ENCODE data around the gene CHRM2.

DNA sequence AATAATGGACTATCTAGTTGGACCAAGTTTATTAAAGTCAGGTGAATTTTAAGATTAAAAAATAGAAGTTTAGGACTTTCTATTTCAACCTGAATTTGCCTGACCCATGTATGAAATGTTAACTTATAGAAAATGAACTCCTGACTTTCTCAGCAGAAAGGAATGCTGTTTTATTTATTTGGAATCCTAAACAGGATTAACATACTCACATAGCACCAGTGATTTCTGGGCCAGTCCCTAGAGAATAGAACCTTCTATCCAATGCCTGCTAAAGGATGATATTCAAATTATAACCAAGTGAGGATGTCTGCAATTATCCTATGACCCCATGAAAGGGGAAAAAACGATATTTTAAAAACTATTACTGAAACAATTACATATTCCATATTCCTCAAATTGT lies 148.8 kb downstream of the CHRM2 start:
- TF ChIP-seq, protein P1, sequence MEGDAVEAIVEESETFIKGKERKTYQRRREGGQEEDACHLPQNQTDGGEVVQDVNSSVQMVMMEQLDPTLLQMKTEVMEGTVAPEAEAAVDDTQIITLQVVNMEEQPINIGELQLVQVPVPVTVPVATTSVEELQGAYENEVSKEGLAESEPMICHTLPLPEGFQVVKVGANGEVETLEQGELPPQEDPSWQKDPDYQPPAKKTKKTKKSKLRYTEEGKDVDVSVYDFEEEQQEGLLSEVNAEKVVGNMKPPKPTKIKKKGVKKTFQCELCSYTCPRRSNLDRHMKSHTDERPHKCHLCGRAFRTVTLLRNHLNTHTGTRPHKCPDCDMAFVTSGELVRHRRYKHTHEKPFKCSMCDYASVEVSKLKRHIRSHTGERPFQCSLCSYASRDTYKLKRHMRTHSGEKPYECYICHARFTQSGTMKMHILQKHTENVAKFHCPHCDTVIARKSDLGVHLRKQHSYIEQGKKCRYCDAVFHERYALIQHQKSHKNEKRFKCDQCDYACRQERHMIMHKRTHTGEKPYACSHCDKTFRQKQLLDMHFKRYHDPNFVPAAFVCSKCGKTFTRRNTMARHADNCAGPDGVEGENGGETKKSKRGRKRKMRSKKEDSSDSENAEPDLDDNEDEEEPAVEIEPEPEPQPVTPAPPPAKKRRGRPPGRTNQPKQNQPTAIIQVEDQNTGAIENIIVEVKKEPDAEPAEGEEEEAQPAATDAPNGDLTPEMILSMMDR (IDR thresholded peaks at IDR 0.05), result no peak
- no peak for TF ChIP-seq POLR2A (IDR thresholded peaks at IDR 0.05)

All from upper lobe of left lung (tissue), 4 donors.